Measurements from ENCODE around the gene PTPRG. TPM values are rescaled to one million over a fixed set of nuclear protein-coding genes. Genes with fewer than 3 reads are reported as not detected.
A peak's percentile ranks its signal among the peaks of the same experiment; 100 is the strongest.
"Not testable (repeated sequence)": the region's sequence is repeated elsewhere in the genome, so short reads cannot be mapped to it uniquely, and the experiment has no call there.

The PTPRG gene
- polyA plus RNA-seq (ENCODE audit: insufficient read depth in 1 of 5, insufficient read length in 5 of 5, low replicate concordance in 1 of 5) = 10 to 100 TPM; 28.0 to 55.8 (median 48.4) TPM
- long read RNA-seq, donor 1, partial matches to known transcripts = 3,345 of 3,349 reads
- long read RNA-seq, donor 1, other reads (novel, unspliced or antisense) = 0 of 3,349 reads
- long read RNA-seq, donor 2 = 0 reads
- long read RNA-seq, donor 3 = 0 reads
- long read RNA-seq, donor 4, partial matches to known transcripts = 1,709 of 1,710 reads
- long read RNA-seq, donor 4, other reads (novel, unspliced or antisense) = 0 of 1,710 reads
- long read RNA-seq, donor 5, partial matches to known transcripts = 0 of 4 reads
- long read RNA-seq, donor 5, other reads (novel, unspliced or antisense) = 0 of 4 reads
- long read RNA-seq, donor 6, partial matches to known transcripts = 0 of 1 reads
- long read RNA-seq, donor 6, other reads (novel, unspliced or antisense) = 0 of 1 reads
- long read RNA-seq, donor 7 = 0 reads
- long read RNA-seq, donor 8 = 0 reads

- DNase-seq = peak; percentile 95 to 96
Observed at GRCh38 chr3:61561374-61562041, at the start of gene PTPRG. TSS of gene PTPRG (plus strand) at chr3:61561571. CDS start at chr3:61562288, 717 bp downstream.

- DNase-seq = no peak
Observed at GRCh38 chr3:61518590-61518989, 42.8 kb upstream of the PTPRG start.

- no peak for DNase-seq
Observed at GRCh38 chr3:61520966-61521628, 40.3 kb upstream of the PTPRG start.

GRCh38 chr3:61522060-61522459 lies 39.3 kb upstream of the PTPRG start:
- no peak for DNase-seq

GRCh38 chr3:61522626-61523025 lies 38.7 kb upstream of the PTPRG start:
- peak; percentile 12 to 13 for DNase-seq

GRCh38 chr3:61524933-61525332 lies 36.4 kb upstream of the PTPRG start:
- no peak for DNase-seq

GRCh38 chr3:61526308-61526707 lies 35.1 kb upstream of the PTPRG start:
- no peak for DNase-seq

- no peak for DNase-seq
Observed at GRCh38 chr3:61527011-61527410, 34.4 kb upstream of the PTPRG start.

- peak in 1 of 2 donors; percentile 14 for DNase-seq
Observed at GRCh38 chr3:61530355-61530754, 31.0 kb upstream of the PTPRG start.

GRCh38 chr3:61531528-61531927 lies 29.8 kb upstream of the PTPRG start:
- DNase-seq = no peak

- no peak for DNase-seq
Observed at GRCh38 chr3:61532739-61533500, 28.5 kb upstream of the PTPRG start.

GRCh38 chr3:61535826-61536225 lies 25.5 kb upstream of the PTPRG start:
- DNase-seq = no peak

GRCh38 chr3:61537366-61537765 lies 24.0 kb upstream of the PTPRG start:
- peak in 1 of 2 donors; percentile 22 for DNase-seq

GRCh38 chr3:61538486-61538885 lies 22.9 kb upstream of the PTPRG start:
- no peak for DNase-seq

GRCh38 chr3:61541694-61542093 lies 19.7 kb upstream of the PTPRG start:
- no peak for DNase-seq

GRCh38 chr3:61545716-61546115 lies 15.7 kb upstream of the PTPRG start:
- DNase-seq = no peak

- DNase-seq = no peak
Observed at GRCh38 chr3:61547625-61548024, 13.7 kb upstream of the PTPRG start.

GRCh38 chr3:61552704-61553103 lies 8.7 kb upstream of the PTPRG start:
- not testable (repeated sequence) for DNase-seq

- DNase-seq = no peak
Observed at GRCh38 chr3:61559136-61559731, 2.1 kb upstream of the PTPRG start.

GRCh38 chr3:61560517-61561373 lies 626 bp upstream of the PTPRG start:
- peak; percentile 93 to 94 for DNase-seq

Measured in right lung (tissue), 10 donors.